ENCODE measurements around the gene MYO7B.

DNA sequence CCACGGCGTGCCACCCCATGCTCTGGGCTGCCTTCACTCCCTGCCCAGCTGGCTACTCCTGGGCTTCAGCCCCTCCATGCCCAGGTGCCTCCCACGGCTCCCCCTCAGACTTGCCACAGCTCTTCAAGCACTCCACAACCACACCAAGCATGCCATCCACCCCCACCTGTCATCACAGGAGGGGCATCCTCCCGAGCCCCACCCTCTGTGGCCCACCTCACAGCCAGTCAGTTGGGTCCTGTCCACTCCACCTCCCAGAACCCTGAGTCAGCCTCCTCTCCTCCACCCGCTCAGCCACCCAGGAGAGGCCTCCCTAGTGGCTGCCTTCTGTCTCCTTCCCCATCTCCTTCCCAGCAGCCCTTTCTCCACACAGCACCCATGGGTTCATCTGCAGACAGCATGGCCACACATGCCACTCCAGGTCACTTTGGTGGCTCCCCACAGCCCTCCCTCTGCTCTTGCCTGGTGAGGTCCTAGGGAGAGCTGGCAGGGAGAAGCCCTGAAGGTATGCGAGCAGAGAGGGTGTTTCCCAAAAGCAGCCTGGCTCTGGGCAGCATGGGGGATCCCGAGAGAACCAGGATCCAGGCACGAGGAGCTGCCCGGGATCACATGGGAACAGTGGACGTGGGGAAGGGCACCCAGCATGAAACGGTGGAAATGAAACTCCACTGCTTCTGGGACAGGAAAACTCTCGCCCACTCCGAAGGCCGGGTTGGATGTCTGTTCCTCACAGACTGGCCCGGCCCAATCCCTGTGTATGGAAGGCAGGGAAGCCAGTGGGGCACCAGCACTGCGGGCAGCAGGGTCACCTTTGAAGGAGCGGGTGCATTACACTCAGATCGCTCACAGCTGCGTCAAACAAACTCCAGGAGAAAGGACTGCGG lies 137.1 kb downstream of the MYO7B start:
- TF ChIP-seq, protein P1, sequence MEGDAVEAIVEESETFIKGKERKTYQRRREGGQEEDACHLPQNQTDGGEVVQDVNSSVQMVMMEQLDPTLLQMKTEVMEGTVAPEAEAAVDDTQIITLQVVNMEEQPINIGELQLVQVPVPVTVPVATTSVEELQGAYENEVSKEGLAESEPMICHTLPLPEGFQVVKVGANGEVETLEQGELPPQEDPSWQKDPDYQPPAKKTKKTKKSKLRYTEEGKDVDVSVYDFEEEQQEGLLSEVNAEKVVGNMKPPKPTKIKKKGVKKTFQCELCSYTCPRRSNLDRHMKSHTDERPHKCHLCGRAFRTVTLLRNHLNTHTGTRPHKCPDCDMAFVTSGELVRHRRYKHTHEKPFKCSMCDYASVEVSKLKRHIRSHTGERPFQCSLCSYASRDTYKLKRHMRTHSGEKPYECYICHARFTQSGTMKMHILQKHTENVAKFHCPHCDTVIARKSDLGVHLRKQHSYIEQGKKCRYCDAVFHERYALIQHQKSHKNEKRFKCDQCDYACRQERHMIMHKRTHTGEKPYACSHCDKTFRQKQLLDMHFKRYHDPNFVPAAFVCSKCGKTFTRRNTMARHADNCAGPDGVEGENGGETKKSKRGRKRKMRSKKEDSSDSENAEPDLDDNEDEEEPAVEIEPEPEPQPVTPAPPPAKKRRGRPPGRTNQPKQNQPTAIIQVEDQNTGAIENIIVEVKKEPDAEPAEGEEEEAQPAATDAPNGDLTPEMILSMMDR (IDR thresholded peaks at IDR 0.05; ENCODE audit: low read length) = no peak
- no peak for TF ChIP-seq EZH2phosphoT487 (IDR thresholded peaks at IDR 0.05; ENCODE audit: low read length)
